Astrocyte (in vitro differentiated cells and primary cell): Measurements from ENCODE around the gene CISD1. TPM values are rescaled to one million over a fixed set of nuclear protein-coding genes. Genes with fewer than 3 reads are reported as not detected.

Experiments
- DNase-seq: peaks from one replicate; pipeline ENCODE4 v3.0.0-alpha.2; 2010; ENCODE audit warnings: low read depth
- FAIRE-seq: peaks from 2 replicates; lab custom pipeline; 2011; peaks lifted over from hg19 to GRCh38; lab: Jason Lieb, UNC
- H2AFZ ChIP-seq: 2 replicates; pipeline ENCODE4 v1.6.0; 2012; ENCODE audit warnings: low read depth, low read length, inconsistent platforms
- H3K27ac ChIP-seq: 2 replicates; pipeline ENCODE4 v1.5.1; 2011; ENCODE audit warnings: low read depth, low read length, inconsistent platforms
- H3K27me3 ChIP-seq: 2 replicates; pipeline ENCODE4 v1.6.0; 2011; ENCODE audit warnings: low read length, inconsistent platforms; ENCODE audit not compliant: insufficient read depth
- H3K36me3 ChIP-seq: 2 replicates; pipeline ENCODE4 v1.5.1; 2011; ENCODE audit warnings: low read length, inconsistent platforms; ENCODE audit not compliant: insufficient read depth
- H3K4me1 ChIP-seq: 2 replicates; pipeline ENCODE4 v1.5.1; 2011; ENCODE audit warnings: low read length, inconsistent platforms; ENCODE audit not compliant: insufficient read depth
- H3K4me2 ChIP-seq: 2 replicates; pipeline ENCODE4 v1.6.0; 2012; ENCODE audit warnings: low read length, inconsistent platforms
- H3K4me3 ChIP-seq: 2 replicates; pipeline ENCODE4 v1.5.1; 2011; ENCODE audit warnings: low read depth, mild to moderate bottlenecking, low read length, inconsistent platforms; ENCODE audit not compliant: insufficient read depth
- H3K79me2 ChIP-seq: 2 replicates; pipeline ENCODE4 v1.6.0; 2012; ENCODE audit warnings: mild to moderate bottlenecking, low read length, inconsistent platforms; ENCODE audit not compliant: insufficient read depth
- H3K9ac ChIP-seq: 2 replicates; pipeline ENCODE4 v1.6.0; 2012; ENCODE audit warnings: mild to moderate bottlenecking, low read length, inconsistent platforms
- H3K9me3 ChIP-seq: 2 replicates; pipeline ENCODE4 v1.5.1; 2012; ENCODE audit warnings: low read depth, mild to moderate bottlenecking, low read length, inconsistent platforms; ENCODE audit not compliant: insufficient read depth
- H4K20me1 ChIP-seq: 2 replicates; pipeline ENCODE4 v1.6.0; 2012; ENCODE audit warnings: low read length, inconsistent platforms; ENCODE audit not compliant: insufficient read depth
- H3K27ac Mint-ChIP-seq: one replicate; pipeline ENCODE4 v1.8.0; 2021; ENCODE audit warnings: mild to moderate bottlenecking, mixed read lengths; ENCODE audit not compliant: unreplicated experiment
- H3K27me3 Mint-ChIP-seq: one replicate; pipeline ENCODE4 v1.8.0; 2021; ENCODE audit warnings: low read depth, mixed read lengths; ENCODE audit not compliant: unreplicated experiment
- H3K36me3 Mint-ChIP-seq: one replicate; pipeline ENCODE4 v1.8.0; 2021; ENCODE audit warnings: low read depth, mixed read lengths; ENCODE audit not compliant: unreplicated experiment
- H3K4me1 Mint-ChIP-seq: one replicate; pipeline ENCODE4 v1.8.0; 2021; ENCODE audit warnings: low read depth, mixed read lengths; ENCODE audit not compliant: unreplicated experiment
- H3K4me3 Mint-ChIP-seq: one replicate; pipeline ENCODE4 v1.8.0; 2021; ENCODE audit warnings: mild to moderate bottlenecking, moderate library complexity, mixed read lengths; ENCODE audit not compliant: unreplicated experiment
- H3K9me3 Mint-ChIP-seq: one replicate; pipeline ENCODE4 v1.8.0; 2021; ENCODE audit warnings: mild to moderate bottlenecking, mixed read lengths; ENCODE audit not compliant: unreplicated experiment
- CTCF ChIP-seq: IDR thresholded peaks from 2 replicates; pipeline ENCODE4 v1.5.1; 2011; ENCODE audit warnings: low read depth, mild to moderate bottlenecking, inconsistent platforms, low read length, moderate library complexity; ENCODE audit not compliant: insufficient read depth
- EZH2 ChIP-seq: IDR thresholded peaks from 2 replicates; pipeline ENCODE4 v1.6.1; 2012; ENCODE audit warnings: mild to moderate bottlenecking, low read length, inconsistent platforms; ENCODE audit not compliant: insufficient read depth
- total RNA-seq: library from RNA; stranded (reverse); gene quantifications from 2 replicates; pipeline ENCODE4 v1.2.1, GENCODE V29; 2021

Gene CISD1
- total RNA-seq, 1 donor from 2014 or later: 36.3 TPM

- no peaks in the 10 kb centered on the region for H3K9me3 Mint-ChIP-seq
- H3K27me3 ChIP-seq: no peaks in the 10 kb centered on the region
- H3K36me3 Mint-ChIP-seq: no peaks in the 10 kb centered on the region
- H3K27ac ChIP-seq: no peak overlapping the region
- no peak overlapping the region for H3K27ac Mint-ChIP-seq
- peaks cover 2% of the 10 kb centered on the region for H3K27me3 Mint-ChIP-seq
- no peak overlapping the region for H3K4me2 ChIP-seq
- TF ChIP-seq CTCF (no peak), EZH2 (no peak)
- DNase-seq (no peak), FAIRE-seq (no peak)
- no peak overlapping the region for H2AFZ ChIP-seq
- no peaks in the 10 kb centered on the region for H3K79me2 ChIP-seq
- no peaks in the 10 kb centered on the region for H3K4me1 Mint-ChIP-seq
- no peak overlapping the region for H3K4me3 Mint-ChIP-seq
- H3K36me3 ChIP-seq: no peaks in the 10 kb centered on the region
- H3K9ac ChIP-seq: no peak overlapping the region
- no peak overlapping the region for H3K4me3 ChIP-seq
- no peaks in the 10 kb centered on the region for H3K4me1 ChIP-seq
- no peaks in the 10 kb centered on the region for H3K9me3 ChIP-seq
- H4K20me1 ChIP-seq: no peaks in the 10 kb centered on the region
Observed at GRCh38 chr10:58316874-58317273, 47.9 kb downstream of the CISD1 start.

DNA sequence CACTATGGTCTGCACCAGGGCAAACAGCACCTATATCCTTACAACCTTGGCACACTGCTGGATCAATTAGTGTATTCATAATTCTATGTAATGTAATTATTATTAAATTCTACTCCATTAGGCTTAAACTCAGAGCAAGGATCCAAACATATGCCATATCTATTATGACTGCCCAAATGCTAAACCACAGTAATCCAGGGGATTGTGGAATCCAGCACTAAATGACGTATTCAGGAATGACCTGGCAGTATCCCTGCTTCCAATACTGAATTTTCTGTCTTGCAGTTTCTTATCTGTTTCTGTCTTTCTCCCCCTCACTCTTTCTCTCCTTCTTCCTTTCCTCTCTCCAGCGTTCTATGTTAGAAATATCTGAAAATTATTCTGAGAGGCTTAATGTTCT lies 49.4 kb downstream of the CISD1 start:
- Mint-ChIP-seq H3K9me3 (no peaks in the 10 kb centered on the region), H3K36me3 (no peaks in the 10 kb centered on the region), H3K27ac (no peak overlapping the region), H3K27me3 (peaks cover 2% of the 10 kb centered on the region), H3K4me1 (peaks cover 5% of the 10 kb centered on the region), H3K4me3 (no peak overlapping the region)
- peak; percentile 48 for DNase-seq
- no peaks in the 10 kb centered on the region for H3K27me3 ChIP-seq
- FAIRE-seq: no peak
- no peaks in the 10 kb centered on the region for H3K79me2 ChIP-seq
- TF ChIP-seq EZH2 (no peak), CTCF (no peak)
- no peak overlapping the region for H3K27ac ChIP-seq
- H4K20me1 ChIP-seq: no peaks in the 10 kb centered on the region
- no peak overlapping the region for H3K9ac ChIP-seq
- no peak overlapping the region for H3K4me2 ChIP-seq
- no peaks in the 10 kb centered on the region for H3K4me1 ChIP-seq
- no peaks in the 10 kb centered on the region for H3K9me3 ChIP-seq
- H2AFZ ChIP-seq: no peak overlapping the region
- no peak overlapping the region for H3K4me3 ChIP-seq
- no peaks in the 10 kb centered on the region for H3K36me3 ChIP-seq

- Histone ChIP-seq H3K27me3 (no peaks in the 10 kb centered on the region), H3K79me2 (no peaks in the 10 kb centered on the region), H4K20me1 (no peaks in the 10 kb centered on the region), H3K9ac (no peak overlapping the region), H3K9me3 (no peaks in the 10 kb centered on the region), H2AFZ (no peak overlapping the region), H3K4me3 (no peak overlapping the region), H3K27ac (no peak overlapping the region), H3K4me1 (no peaks in the 10 kb centered on the region), H3K36me3 (no peaks in the 10 kb centered on the region), H3K4me2 (no peak overlapping the region)
- Mint-ChIP-seq H3K4me1 (peaks cover 5% of the 10 kb centered on the region), H3K27ac (no peak overlapping the region), H3K4me3 (no peak overlapping the region), H3K36me3 (no peaks in the 10 kb centered on the region), H3K27me3 (peaks cover 2% of the 10 kb centered on the region), H3K9me3 (no peaks in the 10 kb centered on the region)
- no peak for DNase-seq
- no peak for FAIRE-seq
- TF ChIP-seq CTCF (no peak), EZH2 (no peak)
Observed at GRCh38 chr10:58319599-58319998, 50.6 kb downstream of the CISD1 start.
